IMR-90 (cell line): Measurements from ENCODE around the gene MBD3L2B. TPM values are rescaled to one million over a fixed set of nuclear protein-coding genes. Genes with fewer than 3 reads are reported as not detected.

Source experiments
- ATAC-seq: fragments of 200-7000 bp; cut with Tn5 transposase; 2 replicates; pipeline ENCODE4 v1.9.1; 2020; ENCODE audit warnings: low read depth, mild to moderate bottlenecking, moderate library complexity
- BruUV-seq: library from RNA; stranded (reverse); fragments of 400-500 nt; replicated peaks from 2 replicates; lab custom pipeline; 2021; lab: Mats Ljungman, UMichigan
- CTCF ChIA-PET: fragments of 300-600 bp; formaldehyde crosslinking; extraction: SDS; loops from one replicate; lab custom pipeline; 2021; ENCODE audit warnings: antibody characterized with exemption; lab: Yijun Ruan, JAX
- POLR2A ChIA-PET: fragments of 300-600 bp; sonication (Branson Sonifier 250); formaldehyde crosslinking; loops from one replicate; lab custom pipeline; 2022; ENCODE audit warnings: antibody characterized with exemption; ENCODE audit not compliant: unreplicated experiment; lab: Charles Lee
- DNase-seq: peaks from one replicate; pipeline ENCODE4 v3.0.0; 2013
- H2AFZ ChIP-seq: replicated peaks from 2 replicates; pipeline ENCODE3; 2013; ENCODE audit warnings: low read length, mild to moderate bottlenecking; ENCODE audit not compliant: poor library complexity
- H2AK5ac ChIP-seq: 2 replicates; pipeline ENCODE4 v1.6.1; 2013; ENCODE audit warnings: low read depth, low read length, inconsistent platforms
- H2AK9ac ChIP-seq: replicated peaks from 2 replicates; pipeline ENCODE3; 2013; ENCODE audit warnings: mild to moderate bottlenecking, low read depth, low read length, moderate library complexity; ENCODE audit not compliant: poor library complexity
- H2BK120ac ChIP-seq: 2 replicates; pipeline ENCODE4 v1.6.1; 2013; ENCODE audit warnings: low read depth, low read length, inconsistent platforms
- H2BK15ac ChIP-seq: 3 replicates; pipeline ENCODE4 v1.6.1; 2013; ENCODE audit warnings: low read depth, low read length, inconsistent platforms
- H2BK20ac ChIP-seq: 2 replicates; pipeline ENCODE4 v1.6.1; 2013; ENCODE audit warnings: low read depth, mild to moderate bottlenecking, inconsistent platforms, low read length, moderate library complexity
- H2BK5ac ChIP-seq: 2 replicates; pipeline ENCODE4 v1.6.1; 2013; ENCODE audit warnings: mild to moderate bottlenecking, low read depth, low read length, inconsistent platforms; ENCODE audit not compliant: poor library complexity, severe bottlenecking
- H3K14ac ChIP-seq: replicated peaks from 2 replicates; pipeline ENCODE4 v1.6.1; 2013; ENCODE audit warnings: low read depth, low read length, inconsistent platforms
- H3K18ac ChIP-seq: 2 replicates; pipeline ENCODE4 v1.6.1; 2013; ENCODE audit warnings: low read depth, low read length, control low read depth
- H3K23ac ChIP-seq: 2 replicates; pipeline ENCODE4 v1.6.1; 2013; ENCODE audit warnings: low read depth, low read length, inconsistent platforms
- H3K27ac ChIP-seq: 2 replicates; pipeline ENCODE4 v1.5.1; 2013; ENCODE audit warnings: mild to moderate bottlenecking, control low read depth, low read length; ENCODE audit not compliant: insufficient read depth
- H3K27me3 ChIP-seq: 2 replicates; pipeline ENCODE4 v1.6.1; 2013; ENCODE audit warnings: low read length; ENCODE audit not compliant: control insufficient read depth, insufficient read depth
- H3K36me3 ChIP-seq: 2 replicates; pipeline ENCODE4 v1.6.1; 2013; ENCODE audit warnings: low read length, mixed read lengths; ENCODE audit not compliant: control insufficient read depth, insufficient read depth
- H3K4ac ChIP-seq: 2 replicates; pipeline ENCODE4 v1.6.1; 2013; ENCODE audit warnings: low read depth, low read length, inconsistent platforms
- H3K4me1 ChIP-seq: 2 replicates; pipeline ENCODE4 v1.6.1; 2013; ENCODE audit warnings: low read length, mixed read lengths; ENCODE audit not compliant: control insufficient read depth, insufficient read depth
- H3K4me2 ChIP-seq: 2 replicates; pipeline ENCODE4 v1.6.1; 2013; ENCODE audit warnings: low read depth, mild to moderate bottlenecking, control low read depth, low read length, moderate library complexity
- H3K4me3 ChIP-seq: 2 replicates; pipeline ENCODE4 v1.5.1; 2013; ENCODE audit warnings: low read depth, mild to moderate bottlenecking, control low read depth, low read length, moderate library complexity; ENCODE audit not compliant: insufficient read depth
- H3K56ac ChIP-seq: 2 replicates; pipeline ENCODE4 v1.6.1; 2013; ENCODE audit warnings: low read length, inconsistent platforms; ENCODE audit not compliant: insufficient read depth; ENCODE audit errors: extremely low read depth
- H3K79me1 ChIP-seq, 2 experiments: 2 replicates each; pipeline ENCODE4 v1.6.1; 2013; ENCODE audit warnings: low read length in 2 of 2, inconsistent platforms in 1 of 2, low read depth in 1 of 2
- H3K9ac ChIP-seq: 2 replicates; pipeline ENCODE4 v1.6.1; 2013; ENCODE audit warnings: low read depth, low read length, control low read depth
- H3K9me1 ChIP-seq: 2 replicates; pipeline ENCODE4 v1.6.1; 2013; ENCODE audit warnings: low read length, inconsistent platforms; ENCODE audit not compliant: insufficient read depth
- H3K9me3 ChIP-seq: 2 replicates; pipeline ENCODE4 v1.6.1; 2013; ENCODE audit warnings: low read length; ENCODE audit not compliant: control insufficient read depth, insufficient read depth
- H4K20me1 ChIP-seq: 2 replicates; pipeline ENCODE4 v1.6.1; 2013; ENCODE audit warnings: low read length, inconsistent platforms; ENCODE audit not compliant: insufficient read depth
- H4K5ac ChIP-seq: 2 replicates; pipeline ENCODE4 v1.6.1; 2013; ENCODE audit warnings: mild to moderate bottlenecking, low read depth, low read length, control low read depth
- H4K8ac ChIP-seq, 2 experiments: 2 replicates each; pipeline ENCODE4 v1.6.1; 2013; ENCODE audit warnings: low read depth in 2 of 2, low read length in 2 of 2, control low read depth in 1 of 2, inconsistent platforms in 1 of 2
- H4K91ac ChIP-seq: 2 replicates; pipeline ENCODE4 v1.6.1; 2013; ENCODE audit warnings: low read depth, low read length, inconsistent platforms; ENCODE audit not compliant: insufficient read depth
- BHLHE40 ChIP-seq: fragments of 150-350 bp; IDR thresholded peaks from 2 replicates; pipeline ENCODE4 v1.6.1; 2016; ENCODE audit warnings: mild to moderate bottlenecking, low read depth, low read length
- CEBPB ChIP-seq: IDR thresholded peaks from 2 replicates; pipeline ENCODE4 v1.6.1; 2012; ENCODE audit warnings: low read depth, low read length, improper control_type of control experiment
- CHD1 ChIP-seq: IDR thresholded peaks from 2 replicates; pipeline ENCODE4 v1.6.1; 2012; ENCODE audit warnings: low read depth, low read length, improper control_type of control experiment
- MAFK ChIP-seq: IDR thresholded peaks from 2 replicates; pipeline ENCODE4 v1.6.1; 2012; ENCODE audit warnings: low read depth, low read length, improper control_type of control experiment
- MXI1 ChIP-seq: IDR thresholded peaks from 2 replicates; pipeline ENCODE4 v1.6.1; 2012; ENCODE audit warnings: low read depth, mild to moderate bottlenecking, low read length, moderate library complexity, borderline replicate concordance
- NFE2L2 ChIP-seq: fragments of 150-350 bp; IDR thresholded peaks from 2 replicates; pipeline ENCODE4 v1.6.1; 2016; ENCODE audit warnings: low read depth, mild to moderate bottlenecking, low read length
- RAD21 ChIP-seq: IDR thresholded peaks from 2 replicates; pipeline ENCODE4 v1.6.1; 2012; ENCODE audit warnings: low read length, improper control_type of control experiment
- RCOR1 ChIP-seq: IDR thresholded peaks from 2 replicates; pipeline ENCODE4 v1.6.1; 2012; ENCODE audit warnings: mild to moderate bottlenecking, low read length, improper control_type of control experiment; ENCODE audit not compliant: insufficient replicate concordance
- SMC3 ChIP-seq: fragments of 150-350 bp; IDR thresholded peaks from 2 replicates; pipeline ENCODE4 v1.6.1; 2016; ENCODE audit warnings: low read depth, mild to moderate bottlenecking, antibody characterized with exemption, low read length, moderate library complexity
- WGBS, 2 experiments: methylation state at CpG; one replicate each; pipeline versions ENCODE4 v1.1.5 to v1.1.7; 2013; ENCODE audit warnings: missing lambda C conversion rate in 2 of 2; ENCODE audit not compliant: insufficient read length in 1 of 2; ENCODE audit errors: extremely low coverage in 2 of 2; 5-methylcytosine and 5-hydroxymethylcytosine counted together
- dilution Hi-C: fragments of 300-500 bp; cut with HindIII; formaldehyde crosslinking; loops from one replicate; pipeline ENCODE4 v1.14.3; 2018; ENCODE audit warnings: low sequenced_read_pairs; ENCODE audit not compliant: unreplicated experiment
- in situ Hi-C: fragments of 300-500 bp; cut with MboI; formaldehyde crosslinking; loops from 3 replicates; pipeline ENCODE4 v1.14.3; 2019; ENCODE audit warnings: low sequenced_read_pairs, inconsistent platforms, mixed read lengths
- intact Hi-C: fragments of 100-400 bp; cut with micrococcal nuclease; formaldehyde crosslinking; loops from 2 replicates; pipeline ENCODE4 v1.10.0; 2022
- polyA plus RNA-seq, 3 experiments: library from polyadenylated mRNA; depleted of rRNA; stranded (reverse); fragments of >200 nt; gene quantifications; 2 replicates each; pipeline ENCODE4 v1.2.3, GENCODE V29; 2012; ENCODE audit warnings: low replicate concordance in 1 of 3
- total RNA-seq: library from RNA; depleted of rRNA; stranded (reverse); fragments of >200 nt; gene quantifications from 2 replicates; pipeline ENCODE4 v1.2.3, GENCODE V29; 2012
- TF ChIP-seq, protein P1 (sequence below): fragments of 150-350 bp; IDR thresholded peaks from 2 replicates; pipeline ENCODE4 v1.6.1; 2017; ENCODE audit warnings: mild to moderate bottlenecking, antibody characterized with exemption, low read length, low read depth
- TF ChIP-seq, protein P2 (sequence below): fragments of 150-350 bp; IDR thresholded peaks from 2 replicates; pipeline ENCODE4 v1.6.1; 2016; ENCODE audit warnings: low read depth, mild to moderate bottlenecking, low read length, moderate library complexity, borderline replicate concordance
- TF ChIP-seq, protein P3 (sequence below): conservative IDR thresholded peaks from 2 replicates; pipeline ENCODE4 v1.5.1; 2012; ENCODE audit warnings: mild to moderate bottlenecking, low read depth, low read length, improper control_type of control experiment

The MBD3L2B gene
- total and polyA plus RNA-seq, 2 of the 4 experiments (the other 2 are of a cell fraction) = not detected

- BruUV-seq = no TSS peak
- no peak overlapping the region for H2BK5ac ChIP-seq
- TF ChIP-seq, protein P1, sequence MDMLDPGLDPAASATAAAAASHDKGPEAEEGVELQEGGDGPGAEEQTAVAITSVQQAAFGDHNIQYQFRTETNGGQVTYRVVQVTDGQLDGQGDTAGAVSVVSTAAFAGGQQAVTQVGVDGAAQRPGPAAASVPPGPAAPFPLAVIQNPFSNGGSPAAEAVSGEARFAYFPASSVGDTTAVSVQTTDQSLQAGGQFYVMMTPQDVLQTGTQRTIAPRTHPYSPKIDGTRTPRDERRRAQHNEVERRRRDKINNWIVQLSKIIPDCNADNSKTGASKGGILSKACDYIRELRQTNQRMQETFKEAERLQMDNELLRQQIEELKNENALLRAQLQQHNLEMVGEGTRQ = no peak
- TF ChIP-seq BHLHE40 (no peak), NFE2L2 (no peak), MAFK (no peak), CEBPB (no peak), CHD1 (no peak), MXI1 (no peak), SMC3 (no peak), RAD21 (no peak), RCOR1 (no peak)
- TF ChIP-seq, protein P2, sequence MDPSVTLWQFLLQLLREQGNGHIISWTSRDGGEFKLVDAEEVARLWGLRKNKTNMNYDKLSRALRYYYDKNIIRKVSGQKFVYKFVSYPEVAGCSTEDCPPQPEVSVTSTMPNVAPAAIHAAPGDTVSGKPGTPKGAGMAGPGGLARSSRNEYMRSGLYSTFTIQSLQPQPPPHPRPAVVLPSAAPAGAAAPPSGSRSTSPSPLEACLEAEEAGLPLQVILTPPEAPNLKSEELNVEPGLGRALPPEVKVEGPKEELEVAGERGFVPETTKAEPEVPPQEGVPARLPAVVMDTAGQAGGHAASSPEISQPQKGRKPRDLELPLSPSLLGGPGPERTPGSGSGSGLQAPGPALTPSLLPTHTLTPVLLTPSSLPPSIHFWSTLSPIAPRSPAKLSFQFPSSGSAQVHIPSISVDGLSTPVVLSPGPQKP = no peak
- TF ChIP-seq, protein P3, sequence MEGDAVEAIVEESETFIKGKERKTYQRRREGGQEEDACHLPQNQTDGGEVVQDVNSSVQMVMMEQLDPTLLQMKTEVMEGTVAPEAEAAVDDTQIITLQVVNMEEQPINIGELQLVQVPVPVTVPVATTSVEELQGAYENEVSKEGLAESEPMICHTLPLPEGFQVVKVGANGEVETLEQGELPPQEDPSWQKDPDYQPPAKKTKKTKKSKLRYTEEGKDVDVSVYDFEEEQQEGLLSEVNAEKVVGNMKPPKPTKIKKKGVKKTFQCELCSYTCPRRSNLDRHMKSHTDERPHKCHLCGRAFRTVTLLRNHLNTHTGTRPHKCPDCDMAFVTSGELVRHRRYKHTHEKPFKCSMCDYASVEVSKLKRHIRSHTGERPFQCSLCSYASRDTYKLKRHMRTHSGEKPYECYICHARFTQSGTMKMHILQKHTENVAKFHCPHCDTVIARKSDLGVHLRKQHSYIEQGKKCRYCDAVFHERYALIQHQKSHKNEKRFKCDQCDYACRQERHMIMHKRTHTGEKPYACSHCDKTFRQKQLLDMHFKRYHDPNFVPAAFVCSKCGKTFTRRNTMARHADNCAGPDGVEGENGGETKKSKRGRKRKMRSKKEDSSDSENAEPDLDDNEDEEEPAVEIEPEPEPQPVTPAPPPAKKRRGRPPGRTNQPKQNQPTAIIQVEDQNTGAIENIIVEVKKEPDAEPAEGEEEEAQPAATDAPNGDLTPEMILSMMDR = no peak
- no peaks in the 10 kb centered on the region for H3K36me3 ChIP-seq
- H3K18ac ChIP-seq = no peak overlapping the region
- no CpG with 5 or more reads among the region's 9 CpGs for WGBS, 2 experiments
- H3K14ac ChIP-seq = no peak overlapping the region
- H3K79me1 ChIP-seq = no peaks in the 10 kb centered on the region
- no peak overlapping the region for H2BK20ac ChIP-seq
- no peak overlapping the region for H3K56ac ChIP-seq
- H3K4me3 ChIP-seq = no peak overlapping the region
- ChIA-PET POLR2A (interaction anchor here (0.5 kb wide), 1 partner anchor 14 kb away, joined by 3 read pairs; no protein-coding TSS in a partner anchor), CTCF (no interaction called here)
- dilution Hi-C loops (no loop called here), intact Hi-C loops (loop anchor here (10.0 kb wide), 1 partner anchor 329 kb away; the partner anchor contains the start of genes GPR108 and TRIP10), in situ Hi-C loops (no loop called here)
- H3K9me1 ChIP-seq = no peaks in the 10 kb centered on the region
- DNase-seq = no peak
- no peak overlapping the region for H3K27ac ChIP-seq
- H3K9me3 ChIP-seq = no peaks in the 10 kb centered on the region
- no peaks in the 10 kb centered on the region for H4K20me1 ChIP-seq
- H3K4me2 ChIP-seq = no peak overlapping the region
- H3K9ac ChIP-seq = no peak overlapping the region
- peak overlapping the region; percentile 58 for H2AFZ ChIP-seq
- no peak overlapping the region for H4K91ac ChIP-seq
- H2AK5ac ChIP-seq = no peak overlapping the region
- no peak overlapping the region for H2AK9ac ChIP-seq
- H3K27me3 ChIP-seq = no peaks in the 10 kb centered on the region
- no peak overlapping the region for H2BK15ac ChIP-seq
- no peaks in the 10 kb centered on the region for H3K4me1 ChIP-seq
- no peak for ATAC-seq
- H2BK120ac ChIP-seq = no peak overlapping the region
- H3K23ac ChIP-seq = no peak overlapping the region
- H3K4ac ChIP-seq = no peak overlapping the region
- H4K8ac ChIP-seq = no peak overlapping the region
- H4K5ac ChIP-seq = no peak overlapping the region
These were observed 42.7 kb upstream of the MBD3L2B start for GRCh38 chr19:7063764-7064418.
